ENCODE measurements around the gene ABCC6.
"Not testable (repeated sequence)": the region's sequence is repeated elsewhere in the genome, so short reads cannot be mapped to it uniquely, and the experiment has no call there.

DNA sequence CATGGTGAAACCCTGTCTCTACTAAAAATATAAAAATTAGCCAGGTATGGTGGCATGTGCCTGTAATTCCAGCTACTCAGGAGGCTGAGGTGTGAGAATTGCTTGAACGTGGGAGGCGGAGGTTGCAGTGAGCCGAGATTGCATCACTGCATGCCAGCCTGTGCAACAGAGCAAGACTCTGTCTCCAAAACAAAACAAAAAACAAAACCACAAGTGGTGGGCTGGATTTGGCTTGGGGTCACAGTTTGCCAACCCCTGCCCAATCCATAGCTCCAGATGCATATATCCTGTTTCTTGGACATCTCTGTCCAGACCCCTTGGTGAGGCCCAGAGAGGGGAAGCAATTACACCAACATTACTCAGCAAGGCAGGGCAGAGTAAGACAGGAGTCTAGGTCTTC is 41.5 kb downstream of the ABCC6 start:
- TF ChIP-seq, protein P1, sequence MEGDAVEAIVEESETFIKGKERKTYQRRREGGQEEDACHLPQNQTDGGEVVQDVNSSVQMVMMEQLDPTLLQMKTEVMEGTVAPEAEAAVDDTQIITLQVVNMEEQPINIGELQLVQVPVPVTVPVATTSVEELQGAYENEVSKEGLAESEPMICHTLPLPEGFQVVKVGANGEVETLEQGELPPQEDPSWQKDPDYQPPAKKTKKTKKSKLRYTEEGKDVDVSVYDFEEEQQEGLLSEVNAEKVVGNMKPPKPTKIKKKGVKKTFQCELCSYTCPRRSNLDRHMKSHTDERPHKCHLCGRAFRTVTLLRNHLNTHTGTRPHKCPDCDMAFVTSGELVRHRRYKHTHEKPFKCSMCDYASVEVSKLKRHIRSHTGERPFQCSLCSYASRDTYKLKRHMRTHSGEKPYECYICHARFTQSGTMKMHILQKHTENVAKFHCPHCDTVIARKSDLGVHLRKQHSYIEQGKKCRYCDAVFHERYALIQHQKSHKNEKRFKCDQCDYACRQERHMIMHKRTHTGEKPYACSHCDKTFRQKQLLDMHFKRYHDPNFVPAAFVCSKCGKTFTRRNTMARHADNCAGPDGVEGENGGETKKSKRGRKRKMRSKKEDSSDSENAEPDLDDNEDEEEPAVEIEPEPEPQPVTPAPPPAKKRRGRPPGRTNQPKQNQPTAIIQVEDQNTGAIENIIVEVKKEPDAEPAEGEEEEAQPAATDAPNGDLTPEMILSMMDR (IDR thresholded peaks at IDR 0.05): not testable (repeated sequence)
- TF ChIP-seq, protein P2, sequence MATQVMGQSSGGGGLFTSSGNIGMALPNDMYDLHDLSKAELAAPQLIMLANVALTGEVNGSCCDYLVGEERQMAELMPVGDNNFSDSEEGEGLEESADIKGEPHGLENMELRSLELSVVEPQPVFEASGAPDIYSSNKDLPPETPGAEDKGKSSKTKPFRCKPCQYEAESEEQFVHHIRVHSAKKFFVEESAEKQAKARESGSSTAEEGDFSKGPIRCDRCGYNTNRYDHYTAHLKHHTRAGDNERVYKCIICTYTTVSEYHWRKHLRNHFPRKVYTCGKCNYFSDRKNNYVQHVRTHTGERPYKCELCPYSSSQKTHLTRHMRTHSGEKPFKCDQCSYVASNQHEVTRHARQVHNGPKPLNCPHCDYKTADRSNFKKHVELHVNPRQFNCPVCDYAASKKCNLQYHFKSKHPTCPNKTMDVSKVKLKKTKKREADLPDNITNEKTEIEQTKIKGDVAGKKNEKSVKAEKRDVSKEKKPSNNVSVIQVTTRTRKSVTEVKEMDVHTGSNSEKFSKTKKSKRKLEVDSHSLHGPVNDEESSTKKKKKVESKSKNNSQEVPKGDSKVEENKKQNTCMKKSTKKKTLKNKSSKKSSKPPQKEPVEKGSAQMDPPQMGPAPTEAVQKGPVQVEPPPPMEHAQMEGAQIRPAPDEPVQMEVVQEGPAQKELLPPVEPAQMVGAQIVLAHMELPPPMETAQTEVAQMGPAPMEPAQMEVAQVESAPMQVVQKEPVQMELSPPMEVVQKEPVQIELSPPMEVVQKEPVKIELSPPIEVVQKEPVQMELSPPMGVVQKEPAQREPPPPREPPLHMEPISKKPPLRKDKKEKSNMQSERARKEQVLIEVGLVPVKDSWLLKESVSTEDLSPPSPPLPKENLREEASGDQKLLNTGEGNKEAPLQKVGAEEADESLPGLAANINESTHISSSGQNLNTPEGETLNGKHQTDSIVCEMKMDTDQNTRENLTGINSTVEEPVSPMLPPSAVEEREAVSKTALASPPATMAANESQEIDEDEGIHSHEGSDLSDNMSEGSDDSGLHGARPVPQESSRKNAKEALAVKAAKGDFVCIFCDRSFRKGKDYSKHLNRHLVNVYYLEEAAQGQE (IDR thresholded peaks at IDR 0.05; ENCODE audit: insufficient read depth in 1 of 2, low read depth in 2 of 2, low read length in 1 of 2): not testable (repeated sequence)
- not testable (repeated sequence) for TF ChIP-seq TCF7L2 (IDR thresholded peaks at IDR 0.05; ENCODE audit: low read depth, low read length); POLR2AphosphoS5 (IDR thresholded peaks at IDR 0.05; ENCODE audit: low read depth, low read length); SIN3A (IDR thresholded peaks at IDR 0.05; ENCODE audit: borderline replicate concordance, insufficient read depth, low read depth, low read length)
